NCI-H146 treated with DMSO at 0.1 percent for 48 hours (cell line): ENCODE measurements around the gene C19orf67.

Experiments used
- DNase-seq: peaks from one replicate; lab custom pipeline; 2025; ENCODE audit not compliant: unreplicated experiment; lab: John Stamatoyannopoulos, UW

Gene C19orf67

DNA sequence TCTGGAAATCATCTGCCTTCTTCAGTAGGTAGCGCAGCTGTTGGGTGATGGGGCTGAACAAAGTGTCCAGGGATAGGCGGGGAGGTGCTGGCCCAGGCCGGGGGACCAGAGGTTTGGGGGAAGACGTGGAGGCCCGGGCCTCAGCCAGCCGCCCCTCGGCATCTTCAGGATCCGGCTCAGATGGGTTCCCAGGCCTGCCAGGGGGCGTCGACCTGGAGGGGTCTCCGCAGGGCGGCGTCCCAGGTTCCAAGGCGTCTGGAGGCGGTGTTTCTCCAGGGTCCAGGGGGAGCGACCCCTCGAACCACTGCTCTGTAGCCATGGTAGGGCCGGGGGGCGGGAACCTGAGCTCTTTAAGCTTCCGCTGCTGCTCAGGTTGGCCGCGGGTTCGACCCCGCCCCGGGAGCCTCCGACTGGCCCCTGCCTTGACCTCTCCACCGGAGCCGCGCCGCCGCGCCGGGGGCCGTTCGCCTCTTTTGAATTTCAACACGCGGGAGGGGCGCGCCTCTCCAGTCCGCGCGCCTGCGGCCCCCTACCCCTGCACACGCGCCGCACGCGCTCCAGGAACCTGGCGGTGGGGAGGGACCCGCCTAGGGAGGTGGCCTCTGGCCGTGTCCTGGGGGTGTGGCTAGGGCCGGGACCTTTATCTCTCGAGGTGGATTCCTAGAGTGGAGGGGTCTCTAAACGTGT is at the start of gene C19orf67:
TSS of gene C19orf67 (minus strand) at position 475 of the 687 bp plus-strand sequence. CDS start at position 319, 156 bp downstream.
- no peak for DNase-seq

DNA sequence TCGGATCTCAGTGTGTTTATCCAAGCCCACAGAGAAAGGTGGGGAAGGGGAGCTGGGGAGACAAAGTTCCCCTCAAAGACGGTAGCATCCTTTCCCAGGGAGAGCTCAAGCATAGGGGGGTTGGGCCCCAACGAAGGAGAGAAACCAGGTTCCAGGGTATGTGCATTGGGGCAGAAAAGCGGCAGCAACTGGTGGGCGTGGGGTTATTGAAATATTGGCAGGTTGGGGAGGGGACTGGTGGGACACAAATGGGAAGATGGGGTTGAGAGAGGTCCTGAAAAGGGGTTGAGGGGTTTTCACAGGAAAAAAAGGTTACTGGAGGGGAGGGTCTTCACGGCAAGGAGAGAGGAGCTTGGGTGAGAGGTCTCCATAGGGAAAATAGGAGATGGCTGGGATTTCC is 49.8 kb upstream of the C19orf67 start:
- DNase-seq: no peak

DNA sequence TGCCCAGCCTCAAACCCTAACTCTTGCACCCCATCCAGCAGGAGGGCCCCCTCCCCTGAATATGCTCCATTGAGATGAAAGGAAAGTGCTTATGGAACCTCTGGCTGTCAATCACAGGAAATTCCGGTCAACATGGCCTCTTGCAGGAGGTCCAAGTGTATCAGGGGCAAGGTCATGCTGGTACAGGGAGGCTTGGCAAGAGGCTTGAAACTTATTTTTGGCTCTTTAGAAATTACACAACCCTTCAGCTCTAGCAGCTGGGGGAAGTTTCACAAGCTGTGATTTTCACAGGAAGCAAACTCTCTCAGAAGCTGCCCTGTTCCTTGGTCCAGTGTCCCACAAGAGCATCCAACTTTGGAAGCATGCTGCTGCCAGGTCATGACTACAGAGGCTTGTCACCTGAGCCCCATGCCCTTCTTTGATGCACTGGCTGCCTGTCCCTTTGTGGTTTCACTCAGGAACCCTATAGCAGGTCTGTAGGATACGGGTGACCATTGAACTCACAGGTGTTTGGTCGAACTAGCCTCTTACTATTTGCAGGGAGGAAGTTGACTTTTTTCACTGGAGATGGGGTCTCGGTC is 42.4 kb upstream of the C19orf67 start:
- no peak for DNase-seq

DNA sequence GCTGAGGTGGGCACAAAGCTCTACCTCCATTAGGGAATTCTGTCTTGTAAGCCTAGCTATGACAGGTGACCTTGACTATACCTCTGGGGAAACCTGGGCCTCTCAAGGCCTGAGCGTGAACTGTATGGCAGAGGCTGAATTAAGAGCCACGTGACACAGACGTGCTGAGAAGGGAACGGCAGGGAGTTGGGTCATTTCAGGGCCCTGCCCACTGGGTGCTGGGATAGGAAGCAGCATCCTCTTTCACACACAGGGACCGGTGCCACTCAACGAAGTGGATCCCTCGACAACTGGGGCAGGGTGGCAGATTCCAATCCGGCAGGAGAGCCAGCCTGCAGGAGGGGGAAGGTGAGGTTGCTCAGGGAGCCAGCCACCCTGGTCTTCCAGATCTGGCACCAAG is 41.6 kb upstream of the C19orf67 start:
- DNase-seq: no peak

DNA sequence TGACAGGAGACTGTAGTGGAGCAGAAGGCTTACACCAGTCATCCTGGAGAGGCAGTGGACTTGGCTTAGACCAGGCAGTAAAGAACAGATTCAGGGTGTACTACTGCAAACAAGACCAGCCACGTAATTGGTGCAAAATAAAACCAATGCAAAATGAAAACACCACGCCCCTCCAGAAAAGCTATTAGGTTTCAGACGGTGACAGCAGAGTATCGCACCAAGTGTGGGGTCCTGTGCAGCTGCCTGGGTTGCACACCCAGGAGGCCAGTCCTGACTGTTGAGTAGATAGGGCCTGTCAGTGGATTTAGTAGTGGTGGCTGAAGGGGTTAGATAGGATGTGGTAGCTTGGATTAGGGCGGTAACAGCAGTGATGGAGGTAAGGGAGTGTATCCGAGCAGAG is 37.3 kb upstream of the C19orf67 start:
- DNase-seq: no peak

DNA sequence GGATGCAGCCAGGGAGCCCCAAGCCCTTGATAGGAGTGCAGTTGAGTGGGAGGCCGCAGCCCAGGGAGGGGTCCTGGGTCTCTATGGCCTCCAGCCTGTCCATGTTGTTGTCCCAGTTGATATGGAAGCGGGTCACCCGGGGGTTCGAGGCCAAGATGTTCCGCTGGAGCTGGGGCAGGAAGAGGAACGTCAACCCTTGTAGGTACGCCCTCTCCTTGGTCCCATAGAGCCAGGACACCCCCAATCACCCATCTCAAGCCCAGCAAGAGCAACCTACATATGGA is 34.9 kb upstream of the C19orf67 start:
- no peak for DNase-seq

DNA sequence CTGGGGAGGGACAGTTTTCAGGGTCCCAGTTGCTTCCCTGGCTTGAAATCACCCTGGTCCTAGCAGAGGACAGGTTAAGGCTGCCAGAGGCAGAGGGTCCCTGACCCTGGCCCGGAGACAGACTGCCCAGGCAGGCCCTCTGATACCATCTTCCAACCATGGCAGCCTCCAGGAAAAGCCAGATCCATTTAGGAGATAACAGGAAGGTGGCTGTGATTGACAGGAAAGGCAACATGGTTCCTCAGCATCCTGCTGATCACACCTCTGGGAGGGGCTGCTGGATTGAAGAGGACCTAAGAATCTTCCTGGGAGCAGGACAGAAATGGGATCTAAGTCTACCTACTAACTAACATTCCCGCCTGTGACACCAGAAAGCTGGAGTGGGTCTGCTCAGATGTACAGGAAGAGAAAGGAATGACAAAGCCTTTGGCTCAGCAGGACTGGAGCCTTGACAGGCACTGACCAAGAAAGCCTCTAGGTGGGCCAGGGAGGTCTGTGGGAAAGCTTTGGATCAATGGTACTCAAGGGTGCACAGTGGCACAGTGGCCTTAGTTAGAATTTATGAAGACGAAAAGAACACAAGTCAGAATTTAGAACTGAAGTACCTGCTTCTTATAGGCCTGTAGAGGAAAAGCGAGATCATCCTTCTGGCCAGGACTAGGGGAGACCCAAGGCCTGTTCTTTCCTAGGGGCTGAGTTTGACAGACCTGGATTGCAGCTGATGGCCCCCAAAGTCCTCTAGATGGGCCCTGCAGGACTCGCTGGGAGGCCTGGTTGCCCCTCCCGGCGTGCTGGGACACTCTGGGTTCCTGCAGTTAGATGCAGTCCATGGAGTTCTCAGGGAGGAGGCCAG is 34.3 kb upstream of the C19orf67 start:
- no peak for DNase-seq

DNA sequence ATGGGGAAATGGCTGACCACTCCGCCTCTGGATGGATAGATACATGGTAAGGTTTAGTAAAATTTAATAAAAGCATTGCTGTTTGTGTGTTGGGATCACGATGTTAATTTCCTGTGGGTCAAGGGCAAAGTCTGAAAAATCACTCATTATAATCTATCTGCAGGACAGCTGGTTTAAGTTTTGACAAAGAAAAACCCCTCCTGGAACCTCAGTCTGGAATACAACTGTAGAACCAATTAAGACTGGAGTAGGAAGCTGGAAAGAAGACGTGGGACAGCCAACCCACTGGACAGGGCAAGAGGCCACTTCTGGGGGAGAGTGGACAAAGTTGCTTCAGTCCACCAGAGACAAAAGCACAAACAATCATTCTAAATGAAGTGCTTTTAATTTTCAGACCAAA is 33.6 kb upstream of the C19orf67 start:
- no peak for DNase-seq

DNA sequence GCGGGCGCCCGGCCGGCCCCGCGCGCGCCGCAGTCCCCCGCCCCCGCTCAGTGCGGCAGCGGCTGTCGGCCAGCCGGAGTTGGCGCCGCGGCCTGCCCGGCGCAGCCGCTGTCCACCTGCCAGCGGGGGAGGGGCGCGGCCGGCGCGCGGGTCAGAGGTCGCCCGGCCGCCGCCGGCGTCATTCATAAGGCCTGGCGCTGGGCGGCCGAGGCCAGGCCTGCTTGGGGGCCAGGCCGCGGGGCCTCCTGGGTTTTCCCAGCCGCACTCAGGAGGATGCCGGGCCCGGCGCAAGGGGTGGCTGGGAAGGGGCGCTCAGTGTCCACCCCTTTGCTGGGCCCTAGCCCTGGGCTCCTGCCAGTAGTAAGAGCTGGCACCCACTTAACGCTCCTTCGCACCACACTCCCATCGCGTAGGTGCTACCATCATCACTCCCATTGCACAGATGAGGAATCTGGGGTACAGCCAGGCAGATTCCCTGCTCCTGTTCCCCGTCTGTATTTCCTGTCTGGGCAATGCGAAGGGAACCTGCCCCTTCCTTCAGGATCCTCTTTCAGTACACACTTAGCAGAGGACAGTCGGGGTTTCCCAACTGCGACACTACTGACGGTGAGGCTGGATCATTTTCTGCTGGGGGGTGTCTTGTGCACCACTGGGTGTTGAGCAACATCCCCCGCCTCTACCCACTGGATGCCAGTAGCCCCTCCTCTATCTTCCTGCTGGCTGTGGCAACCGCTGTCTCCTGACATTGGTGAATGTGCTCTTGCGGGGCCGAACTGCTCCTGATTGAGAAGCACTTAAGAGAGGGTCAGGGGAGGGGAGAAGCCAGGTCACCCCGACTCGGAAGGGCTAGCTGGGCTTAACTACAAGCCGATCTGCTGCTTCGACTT is 32.8 kb upstream of the C19orf67 start:
- DNase-seq: no peak

DNA sequence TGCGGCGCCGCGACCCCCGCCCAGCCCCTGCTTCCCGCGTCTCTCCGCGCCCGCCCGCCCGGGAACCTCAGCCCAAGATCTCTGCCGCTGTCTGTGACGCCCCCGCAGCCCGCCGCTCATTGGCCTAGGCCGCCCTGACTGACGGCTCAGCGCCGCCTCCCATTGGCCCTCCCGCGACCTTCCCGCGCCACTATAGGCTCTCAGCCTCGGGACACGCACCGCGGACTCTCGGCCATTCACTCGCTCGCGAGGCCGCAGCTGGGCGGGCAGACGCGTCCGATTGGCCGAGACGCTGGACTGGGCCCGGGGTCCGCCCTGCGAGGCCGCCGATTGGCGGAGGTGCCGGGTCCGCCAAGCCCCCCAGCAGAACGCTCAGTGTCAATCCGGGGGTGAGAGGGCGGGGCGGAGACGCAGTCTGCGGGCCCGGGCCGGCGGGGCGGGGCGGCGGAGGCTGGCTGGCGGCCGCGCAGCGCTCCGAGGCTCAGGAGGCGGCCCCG is 32.1 kb upstream of the C19orf67 start, which contains the start of gene PRKACA:
TSS of gene PRKACA (minus strand) at position 95 of the 497 bp plus-strand sequence. CDS start 215 bp downstream, outside the sequence.
- DNase-seq: peak; percentile 97

DNA sequence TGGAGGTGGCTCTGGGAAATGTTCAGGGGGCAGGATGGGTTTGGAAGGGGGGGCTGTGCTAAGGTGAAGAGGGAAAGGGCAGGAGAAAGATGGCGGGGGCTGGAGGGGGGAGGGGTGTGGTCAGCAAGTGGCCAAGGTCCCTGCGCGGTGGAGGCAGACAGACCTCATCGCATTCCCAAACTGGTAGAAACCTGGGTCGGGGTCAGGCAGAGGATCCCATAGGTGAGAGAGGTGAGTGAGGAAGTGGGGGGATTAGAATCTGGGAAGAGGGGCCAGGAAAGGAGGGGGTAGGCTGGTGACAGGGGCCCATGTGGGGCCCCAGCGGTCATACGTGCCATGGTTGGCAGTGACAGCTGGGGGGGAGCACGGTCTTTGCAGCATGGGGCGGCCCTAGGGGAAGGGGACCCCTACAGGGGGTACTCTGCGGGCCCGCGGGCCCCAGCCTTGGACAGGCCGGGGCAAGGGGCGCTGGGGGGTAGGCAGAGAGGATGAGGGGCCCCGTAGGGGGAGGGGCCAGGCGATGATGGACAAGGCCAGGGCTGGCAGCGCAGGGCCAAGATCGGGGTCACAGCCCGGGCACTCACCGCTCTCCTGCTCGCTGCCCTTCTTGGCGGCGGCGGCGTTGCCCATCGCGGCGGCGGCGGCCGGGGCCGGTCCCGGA is 31.5 kb upstream of the C19orf67 start:
- DNase-seq: no peak

DNA sequence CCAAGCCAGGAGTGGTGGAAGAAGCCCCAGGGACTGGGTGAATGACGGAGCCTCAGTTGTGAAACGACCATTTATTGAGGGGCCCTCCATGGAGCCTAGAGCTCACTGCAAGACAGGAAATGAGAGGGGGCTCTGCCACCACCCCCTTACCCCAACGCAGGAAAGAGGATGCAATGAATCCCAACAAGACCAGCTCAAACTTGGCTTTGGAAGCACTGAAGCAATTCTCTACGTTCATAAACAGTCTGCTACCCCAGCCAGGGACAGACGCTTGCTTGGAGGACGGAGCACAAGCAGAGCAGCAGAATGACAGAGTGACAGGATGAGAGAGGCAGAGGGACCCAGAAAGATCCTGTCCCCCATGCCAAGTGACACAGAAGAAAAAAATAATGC is 30.9 kb upstream of the C19orf67 start:
- DNase-seq: no peak

DNA sequence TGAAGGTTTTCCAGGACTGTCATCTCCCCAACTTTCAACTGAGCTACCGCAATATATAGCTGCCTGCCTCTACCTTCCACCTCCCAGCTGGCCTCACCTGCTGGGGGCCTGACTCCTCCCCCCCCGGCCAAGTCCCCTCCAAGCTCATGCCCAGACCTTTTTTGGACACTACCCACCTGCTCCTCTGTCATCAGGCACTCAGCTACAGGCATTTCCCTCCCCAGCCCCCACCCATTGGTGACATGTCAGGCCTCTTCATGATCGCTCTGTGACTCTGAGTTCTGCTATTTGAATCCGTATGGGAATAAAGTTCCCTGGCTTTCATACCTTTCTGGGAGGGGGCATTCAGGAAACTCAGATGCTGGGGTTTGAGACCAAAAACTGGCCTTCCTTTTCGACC is 30.2 kb upstream of the C19orf67 start:
- no peak for DNase-seq

DNA sequence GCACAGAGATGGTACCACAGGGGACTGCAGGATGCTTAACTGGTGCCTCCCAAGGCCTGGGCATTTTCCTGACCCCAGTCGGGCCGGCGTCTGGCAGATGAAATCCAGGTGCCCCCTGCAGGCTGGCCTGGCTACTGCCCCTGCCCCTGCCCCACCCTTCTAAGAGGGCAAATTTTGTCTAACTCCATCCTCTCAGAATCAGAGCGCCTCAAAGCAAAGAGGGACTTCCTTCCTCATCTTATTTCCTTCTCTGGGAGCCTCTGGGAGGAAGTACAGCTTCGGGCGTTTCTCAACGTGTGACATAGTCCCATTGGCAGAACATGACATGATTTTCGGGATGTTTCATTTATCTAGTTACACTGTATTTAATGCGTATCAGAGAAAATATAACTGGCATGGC is 29.3 kb upstream of the C19orf67 start:
- no peak for DNase-seq

DNA sequence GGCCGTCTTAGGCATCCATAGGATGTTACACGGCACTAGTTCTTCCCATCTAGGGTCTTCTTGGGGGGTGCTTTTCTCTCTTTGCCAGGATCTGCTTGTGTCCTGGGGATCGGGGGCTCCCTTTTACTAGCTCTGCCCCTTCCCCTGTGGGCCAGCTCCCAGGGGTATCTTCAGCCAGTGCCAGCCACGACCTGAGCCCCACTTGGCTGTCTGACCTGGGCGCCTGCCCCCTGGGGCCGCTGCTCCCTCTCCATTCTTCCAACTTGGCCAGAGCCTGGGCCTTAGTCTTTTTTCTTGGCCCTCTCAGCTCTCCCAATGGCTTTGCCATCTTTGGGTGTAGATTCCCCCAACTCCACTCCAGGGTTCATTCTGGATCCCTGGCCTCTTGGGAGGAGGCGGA is 28.9 kb upstream of the C19orf67 start:
- DNase-seq: no peak

DNA sequence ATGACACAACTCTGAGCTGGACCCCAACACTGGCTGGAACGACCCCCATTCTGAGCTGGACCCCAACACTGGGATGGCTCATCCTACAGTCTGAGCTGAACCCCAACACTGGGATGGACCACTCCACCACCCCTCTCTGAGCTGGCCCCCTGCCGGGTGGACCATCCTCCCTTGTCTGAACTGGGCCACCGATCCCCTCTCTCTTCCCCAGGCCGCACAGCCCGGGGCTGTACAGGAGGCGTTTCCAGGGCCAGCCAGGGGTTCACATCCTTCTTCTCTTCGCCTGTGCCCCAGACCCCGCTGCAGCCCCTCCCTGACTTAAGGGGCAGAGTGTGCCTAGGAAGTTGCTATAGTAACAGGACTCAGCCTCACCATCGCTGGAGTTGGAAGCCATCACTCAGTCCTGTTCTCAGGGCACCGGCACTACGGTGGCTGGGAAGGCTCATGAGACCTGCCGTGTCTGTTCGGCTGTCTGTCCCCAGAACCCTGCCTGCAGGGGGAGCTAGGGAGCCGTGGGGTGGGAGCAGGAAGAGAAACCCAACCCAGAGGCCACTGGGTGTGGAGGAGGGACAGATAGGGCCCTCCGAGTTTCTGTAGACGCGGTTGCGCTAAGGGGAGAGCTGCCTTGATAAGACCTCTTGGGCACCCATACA is 28.3 kb upstream of the C19orf67 start:
- DNase-seq: no peak

DNA sequence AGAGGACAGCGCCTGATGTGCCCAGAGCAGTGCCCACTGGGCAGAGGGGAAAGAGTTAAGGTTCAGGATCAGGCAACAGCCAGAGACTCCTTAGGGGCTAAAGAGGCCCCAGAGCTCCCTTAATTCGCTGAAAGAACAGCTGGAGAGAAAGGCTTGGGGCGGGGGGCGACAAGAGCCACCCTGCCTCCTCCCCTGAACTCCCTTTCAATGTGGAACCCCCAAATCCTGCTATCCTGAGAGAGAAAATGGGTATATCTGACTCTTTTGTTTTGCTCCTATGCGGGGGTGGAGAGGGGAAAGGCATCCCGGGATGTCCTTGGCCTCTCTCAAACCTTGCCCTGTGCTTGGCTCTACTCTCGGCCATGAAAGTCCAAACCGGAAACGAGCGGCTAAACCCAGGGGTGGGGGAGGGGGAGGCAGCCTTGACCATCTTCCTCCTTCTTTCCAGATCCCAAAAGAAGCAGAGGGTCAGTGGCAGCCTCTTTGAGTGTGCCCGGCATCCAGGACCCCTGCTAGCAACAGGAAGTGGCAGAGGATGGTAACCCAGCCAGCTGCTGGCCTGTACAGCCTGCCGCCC is 27.3 kb upstream of the C19orf67 start:
- no peak for DNase-seq

DNA sequence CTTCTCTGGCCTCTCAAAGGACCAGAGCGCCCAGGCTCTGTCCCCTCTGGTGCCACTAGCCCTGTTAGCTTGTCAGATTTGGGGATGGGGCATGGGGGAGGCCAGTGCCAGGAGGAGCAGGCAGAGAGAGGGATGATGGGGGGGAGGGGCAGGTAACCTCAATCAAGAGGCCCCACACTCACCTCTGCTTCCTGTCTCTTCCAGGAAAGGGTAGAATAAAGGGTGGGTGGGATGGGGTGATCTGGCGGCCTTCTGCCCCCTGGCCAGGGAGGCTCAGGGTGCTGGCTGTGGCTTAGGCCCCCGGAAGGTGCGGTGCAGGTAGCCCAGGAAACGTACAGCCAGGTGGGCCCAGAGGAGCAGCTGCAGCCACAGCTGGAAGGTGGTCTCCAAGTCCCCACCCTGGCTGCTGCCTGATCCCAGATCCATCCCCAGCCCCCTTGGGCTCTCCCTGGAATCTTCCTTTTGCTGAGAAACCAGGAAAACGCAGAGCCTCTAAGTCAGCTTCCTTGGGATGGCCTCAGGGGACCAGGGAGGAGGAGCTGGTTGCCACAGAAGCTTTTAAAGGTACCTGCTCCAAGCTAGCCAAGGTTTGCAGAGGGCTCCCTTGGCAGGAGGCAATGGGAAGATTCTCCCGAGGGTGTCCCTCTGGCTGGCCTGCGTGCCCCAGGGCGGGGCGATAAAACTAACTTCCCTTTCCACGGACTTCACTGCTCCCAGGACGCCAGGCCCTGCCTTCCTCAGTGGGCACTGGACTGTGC is 26.6 kb upstream of the C19orf67 start:
- no peak for DNase-seq

DNA sequence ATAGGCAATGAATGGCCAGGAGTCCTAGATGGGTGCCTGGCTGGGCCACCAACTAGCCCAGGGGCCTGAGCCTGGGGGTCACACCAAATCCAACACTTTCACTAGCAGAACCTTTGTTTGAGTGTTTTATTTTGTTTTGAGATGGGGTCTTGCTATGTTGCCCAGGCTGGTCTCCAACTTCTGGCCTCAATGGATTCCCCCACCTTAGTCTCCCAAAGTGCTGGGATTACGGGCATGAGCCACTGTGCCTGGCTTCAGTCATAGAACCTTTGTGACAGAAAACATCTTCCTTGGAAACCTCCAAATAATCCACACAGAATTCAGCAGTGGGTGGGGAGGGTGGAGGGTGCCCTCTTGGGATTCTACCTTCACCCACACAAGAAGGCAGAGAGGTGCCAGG is 25.9 kb upstream of the C19orf67 start:
- no peak for DNase-seq
